Heart right ventricle (tissue), 16 donors: ENCODE results near the gene SURF2. TPM values are rescaled to one million over a fixed set of nuclear protein-coding genes. Genes with fewer than 3 reads are reported as not detected.

Source experiments
- ATAC-seq, 8 donors: fragments of 200-7000 bp; cut with Tn5 transposase; one replicate each; pipeline ENCODE4 v1.9.1; 2020; ENCODE audit warnings: mild to moderate bottlenecking in 8 of 8, moderate library complexity in 8 of 8, moderate number of reproducible peaks in 1 of 8
- DNase-seq, 2 donors: peaks; one replicate each; pipeline ENCODE4 v3.0.0-alpha.2; 2020
- H3K27ac ChIP-seq, 10 donors: fragments of 200-600 bp; sonication (generic) in 2 of 10; one replicate each; pipeline versions ENCODE4 v1.5.0 to v1.8.0; 2020 to 2022; ENCODE audit warnings: mild to moderate bottlenecking in 3 of 10
- H3K27me3 ChIP-seq, 7 donors: fragments of 200-600 bp; one replicate each; pipeline ENCODE4 v1.8.0; 2021 to 2022; ENCODE audit warnings: mild to moderate bottlenecking in 2 of 7
- H3K36me3 ChIP-seq, 9 donors: fragments of 200-600 bp; sonication (generic) in 1 of 9; one replicate each; pipeline versions ENCODE4 v1.5.0 to v1.8.0; 2020 to 2022; ENCODE audit warnings: mild to moderate bottlenecking in 2 of 9
- H3K4me1 ChIP-seq, 9 donors: fragments of 200-600 bp; sonication (generic) in 1 of 9; one replicate each; pipeline versions ENCODE4 v1.5.0 to v1.8.0; 2020 to 2022; ENCODE audit warnings: mild to moderate bottlenecking in 4 of 9
- H3K4me3 ChIP-seq, 10 donors: fragments of 200-600 bp; sonication (generic) in 2 of 10; one replicate each; pipeline versions ENCODE4 v1.5.0 to v1.8.0; 2020 to 2022; ENCODE audit warnings: mild to moderate bottlenecking in 7 of 10, moderate library complexity in 2 of 10
- H3K9me3 ChIP-seq, 11 donors: fragments of 200-600 bp in 10 of 11; sonication (generic) in 2 of 11; one replicate each; pipeline versions ENCODE4 v1.5.0 to v1.8.0; 2013 to 2022; ENCODE audit warnings: mild to moderate bottlenecking in 2 of 11, control low read depth in 1 of 11, moderate library complexity in 1 of 11
- WGBS, 2 donors: extraction: QIAGEN DNeasy Blood & Tissue Kit; methylation state at CpG; one replicate each; pipeline ENCODE4 v1.1.7; 2013; ENCODE audit warnings: inconsistent platforms in 1 of 2; 5-methylcytosine and 5-hydroxymethylcytosine counted together
- intact Hi-C, 10 donors: fragments of 100-400 bp; cut with DNase I; formaldehyde crosslinking; loops; one replicate each; pipeline versions ENCODE4 v1.11.1 to v1.14.2; 2022
- polyA plus RNA-seq, 2 donors: library from polyadenylated mRNA; stranded (reverse); fragments of 200-250 nt; gene quantifications; one replicate each; pipeline ENCODE4 v1.2.3, GENCODE V29; 2013
- total RNA-seq, 10 donors: library from RNA; stranded (reverse); fragmentation: NEBNext Ultra II Directional in 3 of 10; extraction: Animal tissue kit (Norgen Biotek cat#: 25700) in 3 of 10; gene quantifications; one replicate each; pipeline versions ENCODE4 v1.2.1 to v1.2.4, GENCODE V29; 2021 to 2023
- TF ChIP-seq, protein P1 (sequence below), 9 donors: fragments of 200-600 bp; sonication (generic) in 2 of 9; IDR thresholded peaks; one replicate each; pipeline versions ENCODE4 v1.5.0 to v1.8.0; 2021 to 2022; ENCODE audit warnings: antibody characterized with exemption in 9 of 9, mild to moderate bottlenecking in 5 of 9, moderate library complexity in 1 of 9
- donor health status: Arrhythmogenic right ventricular cardiomyopathy.
- donor health status: ischemic (EF 13 %, LVEDD 7.1; RV severe dilation, severe dysfunction).
- donor health status: healthy with polysubstance abuse.
- donor health status: DM: no; HTN: yes; CAD: no.
- donor health status: DM: no; HTN: no; CAD: no.
- donor health status: ischemic (EF 25% LVEDD 6.9; RV normal size, moderate dysfunction).
- donor health status: ischemic (EF 25% LVEDD 5.7; RV mildly dilated, moderate dysfunction).
- donor health status: healthy.
- donor health status: DM: yes; HTN: yes; CAD: no.
- donor health status: Ischemic cardiomyopathy.
- donor health status: ischemic (EF 35%, LVEDD 5.7; RV mildly dilated, moderate dysfunction).
- donor health status: nonischemic (EF 11% LVEDD 7.7; RV severe dilation, severe dysfunction).
- donor health status: DM: yes; HTN: yes; CAD: no.
- donor health status: PGD.
- donor health status: ischemic (EF 29% LVEDD 5.4; RV normal size, mild dysfunction).
- donor health status: nonischemic (EF 23%, LVEDD 6.1; RV moderate dilation, normal function).

Gene SURF2
- total and polyA plus RNA-seq, 12 donors: 9.7 to 44.8 (median 14.2) TPM

DNA sequence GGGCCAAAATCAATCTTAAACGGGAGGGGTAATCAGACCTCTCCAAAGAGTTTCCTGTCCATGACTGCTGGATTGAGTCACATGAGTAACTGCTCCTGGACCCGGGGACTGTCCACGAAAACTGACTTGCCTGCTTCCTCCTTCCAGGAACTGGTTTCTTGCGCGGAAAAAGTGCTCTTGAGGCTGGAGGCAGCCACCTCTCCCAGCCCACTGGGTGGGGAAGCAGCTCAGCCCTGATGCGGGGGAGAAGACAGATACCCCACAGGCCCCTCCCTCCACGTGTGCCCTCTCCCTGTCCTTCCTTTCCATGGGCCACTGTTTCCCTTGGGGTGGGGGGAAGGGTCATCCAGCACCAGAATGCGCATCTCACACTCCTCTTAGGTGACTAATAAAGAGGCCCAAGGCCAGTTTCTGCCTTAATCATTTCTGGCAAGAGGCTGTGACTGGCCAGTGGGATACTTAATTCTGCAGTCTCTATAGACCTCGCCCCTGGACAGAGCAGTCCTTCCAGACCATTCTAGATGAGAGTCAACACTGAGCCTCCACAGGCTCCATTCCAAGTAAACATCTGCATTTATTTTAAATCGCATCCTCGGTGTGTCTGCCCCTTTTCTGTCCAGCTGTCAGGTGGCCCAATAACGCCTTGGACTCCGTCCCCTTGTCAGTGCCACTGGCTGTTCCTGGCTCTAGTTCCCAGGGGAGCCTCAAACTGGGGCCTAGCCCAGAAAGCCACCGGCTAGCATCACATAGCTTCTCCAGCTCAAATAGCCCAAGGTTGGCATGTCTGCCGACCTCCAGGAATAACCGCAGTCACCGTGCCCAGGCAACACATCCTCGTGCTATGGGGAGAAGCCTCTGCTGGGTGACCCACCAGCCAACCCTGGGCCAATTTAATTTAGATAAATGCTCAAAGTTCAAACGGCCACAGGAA lies 49.4 kb downstream of the SURF2 start:
- Histone ChIP-seq H3K4me3 (no peak overlapping the region), H3K4me1 (peaks cover 0 to 13% (median 0%) of the 10 kb centered on the region in 9 donors), H3K27ac (no peak overlapping the region), H3K27me3 (no peaks in the 10 kb centered on the region), H3K9me3 (no peaks in the 10 kb centered on the region), H3K36me3 (peaks cover 0 to 76% (median 38%) of the 10 kb centered on the region in 9 donors)
- intact Hi-C loops: loop anchor here in 9 of 10 donors (1.0 to 10.0 kb wide), 7 partner anchors 79 to 322 kb away; no protein-coding TSS in a partner anchor
- TF ChIP-seq, protein P1, sequence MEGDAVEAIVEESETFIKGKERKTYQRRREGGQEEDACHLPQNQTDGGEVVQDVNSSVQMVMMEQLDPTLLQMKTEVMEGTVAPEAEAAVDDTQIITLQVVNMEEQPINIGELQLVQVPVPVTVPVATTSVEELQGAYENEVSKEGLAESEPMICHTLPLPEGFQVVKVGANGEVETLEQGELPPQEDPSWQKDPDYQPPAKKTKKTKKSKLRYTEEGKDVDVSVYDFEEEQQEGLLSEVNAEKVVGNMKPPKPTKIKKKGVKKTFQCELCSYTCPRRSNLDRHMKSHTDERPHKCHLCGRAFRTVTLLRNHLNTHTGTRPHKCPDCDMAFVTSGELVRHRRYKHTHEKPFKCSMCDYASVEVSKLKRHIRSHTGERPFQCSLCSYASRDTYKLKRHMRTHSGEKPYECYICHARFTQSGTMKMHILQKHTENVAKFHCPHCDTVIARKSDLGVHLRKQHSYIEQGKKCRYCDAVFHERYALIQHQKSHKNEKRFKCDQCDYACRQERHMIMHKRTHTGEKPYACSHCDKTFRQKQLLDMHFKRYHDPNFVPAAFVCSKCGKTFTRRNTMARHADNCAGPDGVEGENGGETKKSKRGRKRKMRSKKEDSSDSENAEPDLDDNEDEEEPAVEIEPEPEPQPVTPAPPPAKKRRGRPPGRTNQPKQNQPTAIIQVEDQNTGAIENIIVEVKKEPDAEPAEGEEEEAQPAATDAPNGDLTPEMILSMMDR (IDR thresholded peaks at IDR 0.05): no peak
- WGBS, 2 donors: 69 to 82% methylated on average over 19 of the region's 19 CpGs
- peak in 5 of 8 donors; percentile 19 to 47 (median 24) for ATAC-seq
- DNase-seq: no peak

DNA sequence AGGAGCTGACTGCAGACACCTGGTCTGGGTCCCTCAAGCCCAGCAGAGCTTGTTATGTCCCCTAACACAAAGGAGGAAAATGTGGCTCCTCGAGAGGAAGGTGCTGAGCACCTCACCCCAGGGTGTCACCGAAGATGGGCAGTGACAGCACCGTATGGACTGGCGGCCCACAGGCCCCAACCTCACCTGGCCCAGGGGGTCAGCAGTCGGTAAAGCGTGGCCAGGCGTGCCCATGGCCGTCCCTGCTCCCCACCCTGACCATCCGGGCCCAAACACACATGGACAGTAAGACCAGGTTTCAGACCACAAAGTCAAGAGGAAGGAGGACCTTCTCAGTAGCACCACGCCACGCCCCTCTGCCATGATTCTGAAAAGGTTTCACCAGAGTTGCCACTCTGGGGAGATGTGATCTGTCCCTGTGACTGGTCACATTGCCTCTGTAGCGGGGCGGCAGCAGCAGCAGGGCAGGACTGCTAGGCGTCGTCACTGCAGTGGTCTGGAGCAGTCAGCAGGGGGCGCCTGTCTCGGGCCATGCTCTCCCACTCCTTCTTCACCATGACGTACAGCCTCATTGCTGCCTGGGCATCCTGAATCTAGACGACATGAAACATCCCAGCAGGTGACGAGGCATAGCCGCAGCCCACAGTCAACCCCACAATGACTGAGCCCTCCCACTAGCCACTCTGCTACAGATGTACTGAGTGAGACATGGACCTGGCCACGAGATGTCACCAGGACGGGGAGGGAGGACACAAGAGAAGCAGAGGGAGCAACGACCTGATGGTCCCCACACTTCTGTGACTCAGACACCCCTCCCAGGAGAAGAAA lies 50.3 kb downstream of the SURF2 start:
- ATAC-seq (peak; percentile 63 to 91 (median 82)), DNase-seq (peak; percentile 67 to 75)
- TF ChIP-seq, protein P1 (IDR thresholded peaks at IDR 0.05): peak; percentile 79 to 96 (median 92)
- H3K36me3 ChIP-seq: peaks cover 0 to 85% (median 40%) of the 10 kb centered on the region in 9 donors
- no peak overlapping the region for H3K4me3 ChIP-seq
- H3K9me3 ChIP-seq: no peaks in the 10 kb centered on the region
- intact Hi-C loops: loop anchor here in 9 of 10 donors (1.0 to 10.0 kb wide), 7 partner anchors 78 to 321 kb away; no protein-coding TSS in a partner anchor
- WGBS, 2 donors: 54 to 63% methylated on average over 24 of the region's 24 CpGs
- no peaks in the 10 kb centered on the region for H3K27me3 ChIP-seq
- no peak overlapping the region for H3K27ac ChIP-seq
- H3K4me1 ChIP-seq: peaks cover 0 to 13% (median 0%) of the 10 kb centered on the region in 9 donors

DNA sequence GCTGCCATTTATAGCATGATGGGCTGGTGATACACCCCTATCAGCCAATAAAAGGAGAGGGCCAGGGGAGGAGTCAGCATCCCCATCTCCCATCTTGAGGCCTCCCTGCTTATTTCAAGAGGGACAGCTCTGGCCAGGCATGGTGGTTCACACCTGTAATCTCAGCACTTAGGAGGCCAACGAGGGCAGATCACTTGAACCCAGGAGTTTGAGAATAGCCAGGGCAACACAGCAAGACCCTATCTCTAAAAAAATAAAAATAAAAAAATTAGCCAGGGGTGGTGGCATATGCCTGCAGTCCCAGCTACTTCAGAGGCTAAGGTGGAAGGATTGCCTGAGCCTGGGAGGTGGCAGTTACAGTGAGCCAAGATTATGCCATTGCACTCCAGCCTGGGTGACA lies 51.7 kb downstream of the SURF2 start:
- Histone ChIP-seq H3K4me3 (no peak overlapping the region), H3K27ac (no peak overlapping the region), H3K36me3 (peaks cover 0 to 89% (median 53%) of the 10 kb centered on the region in 9 donors), H3K4me1 (peaks cover 0 to 13% (median 0%) of the 10 kb centered on the region in 9 donors), H3K27me3 (no peaks in the 10 kb centered on the region), H3K9me3 (no peaks in the 10 kb centered on the region)
- TF ChIP-seq, protein P1 (IDR thresholded peaks at IDR 0.05): no peak
- ATAC-seq (no peak), DNase-seq (no peak)
- intact Hi-C loops: loop anchor here in 7 of 10 donors (5.0 to 10.0 kb wide), 4 partner anchors 79 to 319 kb away; no protein-coding TSS in a partner anchor
- 79 to 81% methylated on average over 1 of the region's 1 CpG for WGBS, 2 donors

Other genes starting within 250 kb of the SURF2 start
- gene RALGDS, start 235.3 kb upstream of the SURF2 start, total RNA-seq: 10 to 100 TPM; 21.4 to 45.1 (median 28.1) TPM
- gene RALGDS, start 235.3 kb upstream of the SURF2 start, polyA plus RNA-seq: 10 to 100 TPM; 15.6 to 40.5 TPM
- 10 to 100 TPM in 3 of 10 donors, 1 to 10 TPM in 7; 2.5 to 14.7 (median 6.2) TPM for gene GBGT1, start 192.6 kb upstream of the SURF2 start, total RNA-seq
- gene GBGT1, start 192.6 kb upstream of the SURF2 start, polyA plus RNA-seq: 10 to 100 TPM in 1 of 2 donors, 1 to 10 TPM in 1; 5.5 to 10.5 TPM
- under 1 TPM in 1 of 10 donors, not detected in 9; 0.75 TPM for gene OBP2B, start 147.3 kb upstream of the SURF2 start, total RNA-seq
- gene OBP2B, start 147.3 kb upstream of the SURF2 start, polyA plus RNA-seq: not detected
- gene ABO, start 81.3 kb upstream of the SURF2 start, total RNA-seq: 1 to 10 TPM in 7 of 10 donors, under 1 TPM in 3; 0.25 to 2.7 (median 1.6) TPM
- gene ABO, start 81.3 kb upstream of the SURF2 start, polyA plus RNA-seq: 1 to 10 TPM in 1 of 2 donors, under 1 TPM in 1; 0.55 to 2.9 TPM
- gene SURF6, start 20.4 kb upstream of the SURF2 start, total RNA-seq: 10 to 100 TPM in 7 of 10 donors, 1 to 10 TPM in 3; 9.1 to 14.2 (median 11.3) TPM
- gene SURF6, start 20.4 kb upstream of the SURF2 start, polyA plus RNA-seq: 10 to 100 TPM; 13.3 to 14.8 TPM
- gene MED22, start 8.4 kb upstream of the SURF2 start, total RNA-seq: 10 to 100 TPM; 11.9 to 21.1 (median 17.4) TPM
- 10 to 100 TPM; 10.2 to 23.6 TPM for gene MED22, start 8.4 kb upstream of the SURF2 start, polyA plus RNA-seq
- gene RPL7A, start 8.3 kb upstream of the SURF2 start, total RNA-seq: 1,000 to 10,000 TPM in 3 of 10 donors, 100 to 1,000 TPM in 7; 859 to 1,268 (median 927) TPM
- 1,000 to 10,000 TPM in 1 of 2 donors, 100 to 1,000 TPM in 1; 903 to 3,182 TPM for gene RPL7A, start 8.3 kb upstream of the SURF2 start, polyA plus RNA-seq
- 10 to 100 TPM; 41.7 to 75.0 (median 58.2) TPM for gene SURF1, start 63 bp upstream of the SURF2 start, total RNA-seq
- 10 to 100 TPM; 83.9 to 85.4 TPM for gene SURF1, start 63 bp upstream of the SURF2 start, polyA plus RNA-seq
- 100 to 1,000 TPM in 1 of 10 donors, 10 to 100 TPM in 9; 56.1 to 104 (median 64.2) TPM for gene SURF4, start 19.5 kb downstream of the SURF2 start, total RNA-seq
- 100 to 1,000 TPM in 1 of 2 donors, 10 to 100 TPM in 1; 21.5 to 113 TPM for gene SURF4, start 19.5 kb downstream of the SURF2 start, polyA plus RNA-seq
- 1 to 10 TPM in 3 of 10 donors, under 1 TPM in 5, not detected in 2; 0.20 to 1.7 (median 0.68) TPM for gene STKLD1, start 19.8 kb downstream of the SURF2 start, total RNA-seq
- 1 to 10 TPM in 1 of 2 donors, under 1 TPM in 1; 0.17 to 1.5 TPM for gene STKLD1, start 19.8 kb downstream of the SURF2 start, polyA plus RNA-seq
- gene REXO4, start 61.5 kb downstream of the SURF2 start, total RNA-seq: 10 to 100 TPM in 8 of 10 donors, 1 to 10 TPM in 2; 9.3 to 20.8 (median 10.9) TPM
- gene REXO4, start 61.5 kb downstream of the SURF2 start, polyA plus RNA-seq: 10 to 100 TPM; 11.8 to 19.1 TPM
- gene ADAMTS13, start 65.8 kb downstream of the SURF2 start, total RNA-seq: 1 to 10 TPM; 2.2 to 4.8 (median 3.5) TPM
- gene ADAMTS13, start 65.8 kb downstream of the SURF2 start, polyA plus RNA-seq: 10 to 100 TPM in 1 of 2 donors, 1 to 10 TPM in 1; 1.5 to 17.8 TPM
- 10 to 100 TPM in 9 of 10 donors, 1 to 10 TPM in 1; 8.8 to 12.6 (median 10.8) TPM for gene CACFD1, start 103.4 kb downstream of the SURF2 start, total RNA-seq
- 10 to 100 TPM; 10.0 to 17.3 TPM for gene CACFD1, start 103.4 kb downstream of the SURF2 start, polyA plus RNA-seq
- gene SLC2A6, start 122.5 kb downstream of the SURF2 start, total RNA-seq: 1 to 10 TPM; 1.3 to 7.0 (median 2.2) TPM
- 1 to 10 TPM; 4.9 to 5.6 TPM for gene SLC2A6, start 122.5 kb downstream of the SURF2 start, polyA plus RNA-seq
- gene MYMK, start 168.4 kb downstream of the SURF2 start, total RNA-seq: not detected
- not detected for gene MYMK, start 168.4 kb downstream of the SURF2 start, polyA plus RNA-seq
- 1 to 10 TPM; 2.0 to 9.1 (median 4.3) TPM for gene ADAMTSL2, start 178.2 kb downstream of the SURF2 start, total RNA-seq
- gene ADAMTSL2, start 178.2 kb downstream of the SURF2 start, polyA plus RNA-seq: 1 to 10 TPM; 4.9 to 7.5 TPM